Lung (tissue), 12 donors: ENCODE data around the gene RAMP1. TPM values are rescaled to one million over a fixed set of nuclear protein-coding genes. Genes with fewer than 3 reads are reported as not detected.

Experiments
- ATAC-seq: fragments of 200-7000 bp; cut with Tn5 transposase; one replicate; pipeline ENCODE4 v1.9.1; 2020; ENCODE audit warnings: moderate number of reproducible peaks; ENCODE audit not compliant: insufficient read depth, low FRiP score
- DNase-seq, 3 donors: peaks; one replicate each; pipeline ENCODE4 v3.0.0-alpha.2; 2013 to 2017
- H3K27ac ChIP-seq, 2 donors: one replicate each; pipeline ENCODE4 v1.5.1; 2013; ENCODE audit warnings: mild to moderate bottlenecking in 2 of 2, moderate library complexity in 2 of 2, control low read depth in 1 of 2, inconsistent platforms in 1 of 2, low read depth in 1 of 2, low read length in 1 of 2
- H3K27me3 ChIP-seq, 3 donors: one replicate each; pipeline ENCODE4 v1.5.1; 2013; ENCODE audit warnings: low read length in 2 of 3; ENCODE audit not compliant: control insufficient read depth in 3 of 3, insufficient read depth in 3 of 3
- H3K36me3 ChIP-seq, 4 donors: one replicate each; pipeline ENCODE4 v1.5.1; 2013; ENCODE audit warnings: low read length in 4 of 4, mild to moderate bottlenecking in 1 of 4, moderate library complexity in 1 of 4; ENCODE audit not compliant: control insufficient read depth in 4 of 4, insufficient read depth in 4 of 4
- H3K4me1 ChIP-seq, 5 donors: one replicate each; pipeline ENCODE4 v1.5.1; 2013; ENCODE audit warnings: low read length in 5 of 5, mild to moderate bottlenecking in 2 of 5, moderate library complexity in 1 of 5; ENCODE audit not compliant: control insufficient read depth in 5 of 5, insufficient read depth in 5 of 5
- H3K4me3 ChIP-seq: one replicate; pipeline ENCODE4 v1.5.1; 2013; ENCODE audit warnings: mild to moderate bottlenecking, control low read depth, moderate library complexity
- H3K9ac ChIP-seq, 2 donors: one replicate each; pipeline ENCODE4 v1.5.1; 2013; ENCODE audit warnings: low read length in 2 of 2, control low read depth in 1 of 2; ENCODE audit not compliant: insufficient read depth in 1 of 2
- H3K9me3 ChIP-seq, 4 donors: one replicate each; pipeline ENCODE4 v1.5.1; 2013; ENCODE audit warnings: low read length in 3 of 4, mild to moderate bottlenecking in 1 of 4, moderate library complexity in 1 of 4; ENCODE audit not compliant: control insufficient read depth in 4 of 4, insufficient read depth in 3 of 4
- CTCF ChIP-seq: IDR thresholded peaks from 2 replicates; pipeline ENCODE4 v1.5.1; 2012; ENCODE audit warnings: mild to moderate bottlenecking; ENCODE audit errors: control extremely low read depth, extremely low read depth
- WGBS, 2 donors: extraction: QIAGEN DNeasy Blood & Tissue Kit; methylation state at CpG; one replicate each; pipeline ENCODE4 v1.1.7; 2013; 5-methylcytosine and 5-hydroxymethylcytosine counted together
- polyA plus RNA-seq, 2 donors: library from polyadenylated mRNA; stranded (reverse); fragments of 200-250 nt; gene quantifications; one replicate each; pipeline ENCODE4 v1.2.1, GENCODE V29; 2013
- total RNA-seq, 2 donors: library from RNA; depleted of rRNA in 1 of 2; stranded (reverse); fragments of >200 nt in 1 of 2; gene quantifications; one replicate each; pipeline ENCODE4 v1.2.1, GENCODE V29; 2014 to 2021
- donor health status: control.
- donor health status: control.
- donor health status: Bipolar disorder and iron deficiency.
- donor health status: healthy.
- donor health status: DM: yes; HTN: yes; CAD: no.

Gene RAMP1
- total and polyA plus RNA-seq, 4 donors = 10.5 to 26.1 (median 12.6) TPM

DNA sequence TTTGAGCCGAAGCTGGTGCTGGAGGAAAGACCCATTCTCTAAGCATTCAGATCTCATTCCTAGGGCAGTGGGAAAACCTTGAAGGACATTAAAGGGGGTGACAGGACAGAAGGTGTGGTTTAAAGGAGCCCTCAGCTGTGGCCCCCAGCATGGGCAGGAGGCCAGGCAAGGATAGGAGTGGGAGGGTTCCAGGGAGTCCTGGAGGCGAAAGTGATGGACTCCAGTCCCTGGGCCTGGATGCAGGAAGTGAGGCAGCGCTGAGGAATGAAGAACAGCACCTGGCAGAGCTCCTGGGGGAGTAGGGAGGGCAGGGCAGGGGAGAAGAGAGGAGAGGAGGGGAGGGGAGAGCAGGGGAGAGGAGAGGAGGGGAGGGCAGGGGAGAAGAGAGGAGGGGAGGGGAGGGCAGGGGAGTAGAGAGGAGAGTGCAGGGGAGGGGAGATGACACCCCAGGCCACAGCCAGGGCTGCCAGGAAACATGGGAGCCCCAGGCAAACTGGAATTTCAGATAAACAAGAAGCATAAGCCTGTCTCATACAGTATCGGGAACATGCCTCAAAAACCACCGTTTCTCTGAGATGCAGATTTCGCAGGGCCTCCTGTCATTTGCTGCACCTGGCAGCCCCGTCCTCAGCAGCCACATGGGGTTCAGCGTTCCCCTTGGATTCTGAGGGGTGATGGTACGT lies 5.7 kb downstream of the RAMP1 start:
- Histone ChIP-seq H3K4me3 (no peak overlapping the region), H3K27ac (peak overlapping the region in 1 of 2 donors; percentile 83), H3K9ac (no peak overlapping the region), H3K27me3 (peaks cover 0 to 10% (median 5%) of the 10 kb centered on the region in 3 donors), H3K4me1 (peaks cover 0 to 13% (median 5%) of the 10 kb centered on the region in 5 donors), H3K36me3 (no peaks in the 10 kb centered on the region), H3K9me3 (no peaks in the 10 kb centered on the region)
- DNase-seq (no peak), ATAC-seq (no peak)
- no peak for TF ChIP-seq CTCF
- 77 to 79% methylated on average over 9 of the region's 9 CpGs for WGBS, 2 donors

GRCh38 chr2:237865623-237866041 lies 6.2 kb downstream of the RAMP1 start:
- peak overlapping the region in 1 of 2 donors; percentile 83 for H3K27ac ChIP-seq
- DNase-seq = no peak

GRCh38 chr2:237866101-237866621 lies 6.7 kb downstream of the RAMP1 start:
- DNase-seq (no peak), ATAC-seq (no peak)
- peaks cover 0 to 8% (median 2%) of the 10 kb centered on the region in 5 donors for H3K4me1 ChIP-seq
- peaks cover 0 to 2% (median 0%) of the 10 kb centered on the region in 3 donors for H3K27me3 ChIP-seq
- no peak for TF ChIP-seq CTCF
- H3K9me3 ChIP-seq = no peaks in the 10 kb centered on the region
- no peak overlapping the region for H3K4me3 ChIP-seq
- peak overlapping the region in 1 of 2 donors; percentile 83 for H3K27ac ChIP-seq
- no peaks in the 10 kb centered on the region for H3K36me3 ChIP-seq
- no peak overlapping the region for H3K9ac ChIP-seq
- 79 to 85% methylated on average over 13 of the region's 13 CpGs for WGBS, 2 donors

More at GRCh38 chr2:237865623-237866041, 6.2 kb downstream of the RAMP1 start:
- 92 to 96% methylated on average over 7 of the region's 7 CpGs for WGBS, 2 donors
- no peak for TF ChIP-seq CTCF
- H3K36me3 ChIP-seq = no peaks in the 10 kb centered on the region
- ATAC-seq = no peak
- H3K4me1 ChIP-seq = peaks cover 0 to 8% (median 4%) of the 10 kb centered on the region in 5 donors
- no peak overlapping the region for H3K9ac ChIP-seq
- H3K4me3 ChIP-seq = no peak overlapping the region
- no peaks in the 10 kb centered on the region for H3K9me3 ChIP-seq
- peaks cover 0 to 5% (median 0%) of the 10 kb centered on the region in 3 donors for H3K27me3 ChIP-seq
